GM12874 (cell line): ENCODE measurements around the gene EPB41L1.

Source experiments
- CTCF ChIP-seq: IDR thresholded peaks from 2 replicates; pipeline ENCODE4 v1.5.1; 2011; ENCODE audit warnings: low read depth, mild to moderate bottlenecking, control low read depth, low read length, moderate library complexity; ENCODE audit not compliant: insufficient read depth

Gene EPB41L1

GRCh38 chr20:36271639-36272546 lies 117.4 kb downstream of the EPB41L1 start:
- no peak for TF ChIP-seq CTCF

DNA sequence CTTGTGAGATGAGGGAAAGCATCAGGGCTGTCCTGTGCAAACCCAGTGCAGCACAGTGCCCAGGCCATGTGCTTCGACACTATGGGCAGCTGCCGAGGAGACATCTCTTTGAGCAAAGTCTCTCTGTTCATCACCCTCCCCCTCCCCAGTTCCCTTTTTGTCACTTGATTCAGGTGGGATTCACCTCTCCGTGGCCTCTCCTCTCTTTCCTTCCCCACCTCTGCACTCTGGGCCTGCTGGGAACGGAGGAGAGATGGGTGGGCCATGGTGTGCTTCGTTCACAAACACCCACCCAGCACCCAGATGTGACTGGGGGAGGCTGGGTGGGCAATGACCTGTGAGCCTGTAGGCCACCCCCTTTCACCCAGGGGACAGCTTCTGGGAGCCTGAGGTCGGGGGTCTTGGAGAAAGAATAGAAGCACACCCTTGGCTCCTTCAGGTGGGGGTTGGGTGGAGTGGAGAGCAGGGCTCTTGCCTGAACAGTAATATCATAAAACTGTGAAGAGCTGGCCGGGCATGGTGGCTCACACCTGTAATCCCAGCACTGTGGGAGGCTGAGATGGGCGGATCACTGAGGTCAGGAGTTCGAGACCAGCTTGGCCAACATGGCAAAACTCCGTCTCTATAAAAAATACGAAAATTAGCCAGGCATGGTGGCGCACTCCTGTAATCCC lies 118.1 kb downstream of the EPB41L1 start:
- no peak for TF ChIP-seq CTCF

GRCh38 chr20:36273414-36274180 lies 119.1 kb downstream of the EPB41L1 start:
- TF ChIP-seq CTCF, result peak; percentile 49; the same call in 1 of the 2 replicates

GRCh38 chr20:36274181-36274841 lies 119.8 kb downstream of the EPB41L1 start:
- no peak for TF ChIP-seq CTCF

GRCh38 chr20:36275011-36275410 lies 120.5 kb downstream of the EPB41L1 start:
- no peak for TF ChIP-seq CTCF

GRCh38 chr20:36275441-36276189 lies 121.1 kb downstream of the EPB41L1 start:
- TF ChIP-seq CTCF, result no peak
